Subcutaneous adipose tissue (tissue), 4 donors: ENCODE measurements around the gene DET1. TPM values are rescaled to one million over a fixed set of nuclear protein-coding genes. Genes with fewer than 3 reads are reported as not detected.

Experiments
- small RNA-seq: library from RNA; depleted of rRNA; stranded (forward); fragments of <200 nt; gene quantifications from one replicate; pipeline ENCODE3, GENCODE V24; 2016
- total RNA-seq, 4 donors: library from RNA; depleted of rRNA; stranded (reverse); fragments of >200 nt; gene quantifications; one replicate each; pipeline ENCODE4 v1.1.0, GENCODE V29; 2016
- TF ChIP-seq, protein P1 (sequence below): fragments of 450-650 bp; IDR thresholded peaks from one replicate; pipeline ENCODE4 v1.5.1; 2016; ENCODE audit warnings: low read depth, mild to moderate bottlenecking, control low read depth, antibody characterized with exemption, moderate library complexity

The DET1 gene
- total RNA-seq, 4 donors from 2014 or later: 6.5 to 10.5 (median 7.0) TPM

- TF ChIP-seq, protein P1, sequence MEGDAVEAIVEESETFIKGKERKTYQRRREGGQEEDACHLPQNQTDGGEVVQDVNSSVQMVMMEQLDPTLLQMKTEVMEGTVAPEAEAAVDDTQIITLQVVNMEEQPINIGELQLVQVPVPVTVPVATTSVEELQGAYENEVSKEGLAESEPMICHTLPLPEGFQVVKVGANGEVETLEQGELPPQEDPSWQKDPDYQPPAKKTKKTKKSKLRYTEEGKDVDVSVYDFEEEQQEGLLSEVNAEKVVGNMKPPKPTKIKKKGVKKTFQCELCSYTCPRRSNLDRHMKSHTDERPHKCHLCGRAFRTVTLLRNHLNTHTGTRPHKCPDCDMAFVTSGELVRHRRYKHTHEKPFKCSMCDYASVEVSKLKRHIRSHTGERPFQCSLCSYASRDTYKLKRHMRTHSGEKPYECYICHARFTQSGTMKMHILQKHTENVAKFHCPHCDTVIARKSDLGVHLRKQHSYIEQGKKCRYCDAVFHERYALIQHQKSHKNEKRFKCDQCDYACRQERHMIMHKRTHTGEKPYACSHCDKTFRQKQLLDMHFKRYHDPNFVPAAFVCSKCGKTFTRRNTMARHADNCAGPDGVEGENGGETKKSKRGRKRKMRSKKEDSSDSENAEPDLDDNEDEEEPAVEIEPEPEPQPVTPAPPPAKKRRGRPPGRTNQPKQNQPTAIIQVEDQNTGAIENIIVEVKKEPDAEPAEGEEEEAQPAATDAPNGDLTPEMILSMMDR: no peak
Measured at GRCh38 chr15:88463870-88464532, 82.5 kb downstream of the DET1 start.

Small RNAs within 50 kb of the gene (small RNA-seq; reads per million reads assigned to genes)
- not detected for gene AC013489.2

Other genes starting within 250 kb of the DET1 start
- 10 to 100 TPM; 18.5 to 46.5 (median 31.4) TPM for gene MRPL46, start 79.3 kb downstream of the DET1 start, total RNA-seq
- 10 to 100 TPM; 28.8 to 48.0 (median 31.5) TPM for gene MRPS11, start 79.0 kb downstream of the DET1 start, total RNA-seq
- 10 to 100 TPM in 1 of 4 donors, 1 to 10 TPM in 3; 4.7 to 10.9 (median 5.8) TPM for gene AEN, start 74.7 kb upstream of the DET1 start, total RNA-seq
- gene ISG20, start 92.3 kb upstream of the DET1 start, total RNA-seq: 10 to 100 TPM in 1 of 4 donors, 1 to 10 TPM in 3; 7.5 to 12.4 (median 9.1) TPM